K562 (cell line): ENCODE results near the gene SHISA6. TPM values are rescaled to one million over a fixed set of nuclear protein-coding genes. Genes with fewer than 3 reads are reported as not detected.

ENCODE experiments used
- CAMTA2 ChIP-seq: fragments of 250-450 bp; sonication (Bioruptor Pico); conservative IDR thresholded peaks from 2 replicates; pipeline ENCODE4 v1.5.1; 2022
- HMG20A ChIP-seq: fragments of 450-650 bp; formaldehyde crosslinking; conservative IDR thresholded peaks from 2 replicates; pipeline ENCODE4 v1.4.0; 2020; ENCODE audit warnings: mild to moderate bottlenecking, mixed read lengths
- LEF1 ChIP-seq: fragments of 450-650 bp; IDR thresholded peaks from 2 replicates; pipeline ENCODE4 v1.6.1; 2016; ENCODE audit warnings: mild to moderate bottlenecking
- MAZ ChIP-seq, 2 experiments: fragments of 450-650 bp in 1 of 2; sonication (generic) in 1 of 2; formaldehyde crosslinking; IDR thresholded peaks in 1 of 2; conservative IDR thresholded peaks in 1 of 2; 2 replicates each; pipeline versions ENCODE4 v1.4.0 to v1.5.0; 2020; ENCODE audit warnings: mild to moderate bottlenecking in 1 of 2, missing genetic modification reagents in 1 of 2
- PHB2 ChIP-seq: fragments of 450-650 bp; IDR thresholded peaks from 2 replicates; pipeline ENCODE4 v1.6.1; 2017; ENCODE audit warnings: low read depth
- THRAP3 ChIP-seq: fragments of 450-650 bp; IDR thresholded peaks from 2 replicates; pipeline ENCODE4 v1.6.1; 2016; ENCODE audit warnings: mild to moderate bottlenecking, inconsistent platforms, borderline replicate concordance
- ZBTB12 ChIP-seq: fragments of 250-450 bp; sonication (Bioruptor Pico); IDR thresholded peaks from 2 replicates; pipeline ENCODE4 v1.4.0; 2020
- ZNF609 ChIP-seq: sonication (generic); formaldehyde crosslinking; IDR thresholded peaks from 2 replicates; pipeline ENCODE4 v1.8.1; 2023; ENCODE audit warnings: missing genetic modification reagents, mild to moderate bottlenecking, borderline replicate concordance
- polyA plus RNA-seq, 8 experiments: library from polyadenylated mRNA; depleted of rRNA in 4 of 8; stranded (reverse) in 5 of 8; unstranded in 3 of 8; fragments of >200 nt; fragmentation: Nextera tagmentation in 2 of 8; fragmentation: Illumina TruSeq in 1 of 8; extraction: Ambion mirVana in 2 of 8; extraction: Trizol in 1 of 8; gene quantifications; 2 replicates each; pipeline versions ENCODE4 v1.2.1 to v1.2.3, GENCODE V29; 2011 to 2014; ENCODE audit warnings: inconsistent platforms in 1 of 8, missing spikeins in 1 of 8
- total RNA-seq, 7 experiments: library from RNA; depleted of rRNA in 6 of 7; stranded (reverse); fragments of >200 nt in 6 of 7; fragmentation: Illumina TruSeq in 2 of 7; extraction: Trizol in 2 of 7; gene quantifications; 2 replicates each; pipeline versions ENCODE4 v1.2.1 to v1.2.3, GENCODE V29; 2011 to 2021; ENCODE audit warnings: low replicate concordance in 1 of 7

Gene SHISA6
- total and polyA plus RNA-seq, 9 of the 15 experiments (the other 6 are each of a cell fraction or from before 2014, with no cell fraction given) = not detected

GRCh38 chr17:11278186-11278991, 37.4 kb downstream of the SHISA6 start (continued):
- TF ChIP-seq ZNF609 = no peak
- no peak for TF ChIP-seq MAZ (CRISPR knock-in tag; conservative IDR thresholded peaks at IDR 0.05 in 1 of 2, IDR thresholded peaks at IDR 0.05 in 1 of 2)
- no peak for TF ChIP-seq THRAP3
- no peak for TF ChIP-seq HMG20A (CRISPR knock-in tag)
- TF ChIP-seq LEF1 = no peak
- TF ChIP-seq ZBTB12 = no peak
- no peak for TF ChIP-seq PHB2
- TF ChIP-seq CAMTA2 = no peak
